HFFc6 (cell line): ENCODE data around the gene PRRX2. TPM values are rescaled to one million over a fixed set of nuclear protein-coding genes. Genes with fewer than 3 reads are reported as not detected.

Source experiments
- DNase-seq: peaks from one replicate; pipeline ENCODE4 v3.0.0-alpha.2; 2018
- H3K27ac Mint-ChIP-seq: 2 replicates; pipeline ENCODE4 v1.8.0; 2020; ENCODE audit warnings: mild to moderate bottlenecking, mixed read lengths
- H3K27me3 Mint-ChIP-seq: 2 replicates; pipeline ENCODE4 v1.8.0; 2021; ENCODE audit warnings: mild to moderate bottlenecking, moderate library complexity, mixed read lengths; ENCODE audit not compliant: insufficient read depth
- H3K36me3 Mint-ChIP-seq: 2 replicates; pipeline ENCODE4 v1.8.0; 2021; ENCODE audit warnings: low read depth, mixed read lengths
- H3K4me1 Mint-ChIP-seq: 2 replicates; pipeline ENCODE4 v1.8.0; 2020; ENCODE audit warnings: low read depth, mixed read lengths
- H3K4me3 Mint-ChIP-seq: 2 replicates; pipeline ENCODE4 v1.8.0; 2020; ENCODE audit warnings: mild to moderate bottlenecking, moderate library complexity, mixed read lengths
- H3K9me3 Mint-ChIP-seq: 2 replicates; pipeline ENCODE4 v1.8.0; 2020; ENCODE audit warnings: mild to moderate bottlenecking, mixed read lengths
- total RNA-seq, 6 experiments: library from RNA; stranded (reverse); fragmentation: NEBNext Ultra II Directional; extraction: Animal tissue kit (Norgen Biotek cat#: 25700); gene quantifications; 2 replicates in 1 of 6; 3 replicates in 5 of 6; pipeline ENCODE4 v1.2.3, GENCODE V29; 2021
- TF ChIP-seq, protein P1 (sequence below): fragments of 200-600 bp; sonication (generic); IDR thresholded peaks from 2 replicates; pipeline ENCODE4 v1.5.0; 2021; ENCODE audit warnings: antibody characterized with exemption, mild to moderate bottlenecking

Gene PRRX2
- total RNA-seq, 6 experiments from 2014 or later = 34.0 to 113 (median 102) TPM

DNA sequence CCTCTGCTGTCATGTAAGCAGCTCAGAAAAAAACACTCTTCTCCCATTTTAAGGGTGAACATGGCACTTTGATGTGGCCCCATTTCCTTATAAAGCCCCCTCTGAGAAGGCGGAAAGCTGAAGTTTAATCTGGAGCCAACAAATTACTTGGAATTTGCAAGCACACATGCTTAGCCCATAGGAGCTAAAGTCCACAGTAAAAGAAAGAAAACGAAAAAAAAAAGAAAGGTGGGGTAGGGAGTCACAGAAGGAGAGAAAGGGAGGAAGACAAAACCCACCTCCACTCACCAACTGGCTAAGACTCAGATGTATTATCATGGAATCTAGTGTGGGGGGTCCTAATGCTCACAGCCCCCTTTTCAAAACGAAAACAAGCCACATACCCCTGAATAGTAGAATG is 30.4 kb downstream of the PRRX2 start:
- DNase-seq = no peak
- H3K27me3 Mint-ChIP-seq = peaks cover 4% of the 10 kb centered on the region; the same call in 1 of the 2 replicates
- peak overlapping the region; percentile 9; the same call in 1 of the 2 replicates for H3K4me3 Mint-ChIP-seq

DNA sequence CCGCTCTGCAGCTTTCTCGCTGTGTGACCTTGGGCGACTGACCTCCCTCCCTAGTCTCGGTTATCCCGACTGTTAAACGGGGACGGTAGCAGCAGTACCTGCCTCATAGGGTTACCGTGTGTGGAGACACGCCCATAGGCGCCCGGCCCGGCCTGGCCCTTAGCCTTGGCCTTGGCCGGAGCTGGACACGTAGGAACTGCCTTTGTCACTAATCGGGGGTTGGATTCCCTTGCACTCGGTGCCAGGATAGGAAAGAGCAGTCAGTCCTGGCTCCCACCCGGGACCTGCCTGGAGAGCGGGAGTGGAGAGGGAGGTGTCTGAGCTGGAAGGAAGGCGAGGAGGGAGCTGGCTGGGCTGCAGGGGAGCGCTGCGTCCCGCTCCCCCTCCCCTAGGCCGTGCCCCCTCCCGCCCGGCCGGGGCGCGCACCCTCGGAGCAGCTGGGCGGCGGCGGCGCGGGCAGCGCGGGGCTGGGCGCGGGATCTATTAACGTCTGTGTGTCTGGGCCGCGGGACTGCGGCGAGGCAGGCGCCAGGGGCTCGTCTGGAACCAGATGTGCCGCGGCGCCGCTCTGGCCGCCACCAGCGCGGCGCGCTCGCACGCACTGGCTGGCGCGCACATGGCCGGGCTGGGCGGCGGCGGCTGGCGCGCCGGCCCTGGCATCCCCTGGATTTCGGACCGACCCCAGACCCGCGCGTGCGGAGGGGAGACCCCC is 31.7 kb downstream of the PRRX2 start:
- TF ChIP-seq, protein P1, sequence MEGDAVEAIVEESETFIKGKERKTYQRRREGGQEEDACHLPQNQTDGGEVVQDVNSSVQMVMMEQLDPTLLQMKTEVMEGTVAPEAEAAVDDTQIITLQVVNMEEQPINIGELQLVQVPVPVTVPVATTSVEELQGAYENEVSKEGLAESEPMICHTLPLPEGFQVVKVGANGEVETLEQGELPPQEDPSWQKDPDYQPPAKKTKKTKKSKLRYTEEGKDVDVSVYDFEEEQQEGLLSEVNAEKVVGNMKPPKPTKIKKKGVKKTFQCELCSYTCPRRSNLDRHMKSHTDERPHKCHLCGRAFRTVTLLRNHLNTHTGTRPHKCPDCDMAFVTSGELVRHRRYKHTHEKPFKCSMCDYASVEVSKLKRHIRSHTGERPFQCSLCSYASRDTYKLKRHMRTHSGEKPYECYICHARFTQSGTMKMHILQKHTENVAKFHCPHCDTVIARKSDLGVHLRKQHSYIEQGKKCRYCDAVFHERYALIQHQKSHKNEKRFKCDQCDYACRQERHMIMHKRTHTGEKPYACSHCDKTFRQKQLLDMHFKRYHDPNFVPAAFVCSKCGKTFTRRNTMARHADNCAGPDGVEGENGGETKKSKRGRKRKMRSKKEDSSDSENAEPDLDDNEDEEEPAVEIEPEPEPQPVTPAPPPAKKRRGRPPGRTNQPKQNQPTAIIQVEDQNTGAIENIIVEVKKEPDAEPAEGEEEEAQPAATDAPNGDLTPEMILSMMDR = no peak
- H3K27me3 Mint-ChIP-seq = peaks cover 4% of the 10 kb centered on the region; the same call in 1 of the 2 replicates
- H3K36me3 Mint-ChIP-seq = peaks cover 27% of the 10 kb centered on the region
- H3K4me3 Mint-ChIP-seq = peak overlapping the region; percentile 82
- H3K9me3 Mint-ChIP-seq = no peaks in the 10 kb centered on the region; the same call in 1 of the 2 replicates
- peaks cover 67% of the 10 kb centered on the region for H3K4me1 Mint-ChIP-seq
- H3K27ac Mint-ChIP-seq = peak overlapping the region; percentile 97
- DNase-seq = peak; percentile 63

More for the DNA sequence above, 30.4 kb downstream of the PRRX2 start:
- TF ChIP-seq, protein P1 = no peak
- peak overlapping the region; percentile 84; the same call in 1 of the 2 replicates for H3K27ac Mint-ChIP-seq
- H3K4me1 Mint-ChIP-seq = peaks cover 58% of the 10 kb centered on the region
- H3K36me3 Mint-ChIP-seq = peaks cover 26% of the 10 kb centered on the region
- H3K9me3 Mint-ChIP-seq = no peaks in the 10 kb centered on the region; the same call in 1 of the 2 replicates

DNA sequence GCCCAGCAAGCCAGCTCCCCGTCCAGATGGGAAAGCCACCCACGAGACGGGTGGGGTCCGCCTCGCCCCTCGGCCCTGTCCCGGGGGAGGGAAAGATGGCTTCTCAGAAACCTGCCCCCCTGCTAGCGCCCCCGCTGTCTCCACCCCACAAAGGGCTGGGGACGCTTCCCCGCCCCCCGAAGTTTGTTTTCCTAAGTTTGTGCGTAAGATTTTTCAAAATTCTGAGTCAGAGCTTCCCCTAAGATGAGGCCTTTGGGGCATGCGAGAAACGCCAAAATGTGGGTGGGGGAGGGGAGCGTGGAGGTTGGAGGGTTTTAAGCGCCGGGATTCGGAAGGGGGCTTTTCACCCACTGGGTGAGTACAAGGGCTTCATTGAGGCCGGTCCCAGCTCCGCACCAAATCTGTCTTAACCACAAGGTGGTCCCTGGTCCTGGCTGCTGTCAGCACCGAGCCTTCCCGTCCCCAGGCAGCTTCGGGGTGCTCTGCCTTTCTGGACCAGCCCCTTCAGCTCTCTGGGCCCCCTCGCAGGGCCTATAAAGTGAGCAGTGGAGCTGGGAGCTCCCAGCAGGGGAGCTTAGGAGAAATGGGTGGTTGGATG is 32.3 kb downstream of the PRRX2 start:
- peak; percentile 80 for DNase-seq
- no peaks in the 10 kb centered on the region for H3K9me3 Mint-ChIP-seq
- H3K27me3 Mint-ChIP-seq = peaks cover 4% of the 10 kb centered on the region; the same call in 1 of the 2 replicates
- H3K4me1 Mint-ChIP-seq = peaks cover 74% of the 10 kb centered on the region
- H3K4me3 Mint-ChIP-seq = peak overlapping the region; percentile 74
- H3K36me3 Mint-ChIP-seq = peaks cover 25% of the 10 kb centered on the region
- peak overlapping the region; percentile 97 for H3K27ac Mint-ChIP-seq
- TF ChIP-seq, protein P1 = peak; percentile 16; the same call in 1 of the 2 replicates

DNA sequence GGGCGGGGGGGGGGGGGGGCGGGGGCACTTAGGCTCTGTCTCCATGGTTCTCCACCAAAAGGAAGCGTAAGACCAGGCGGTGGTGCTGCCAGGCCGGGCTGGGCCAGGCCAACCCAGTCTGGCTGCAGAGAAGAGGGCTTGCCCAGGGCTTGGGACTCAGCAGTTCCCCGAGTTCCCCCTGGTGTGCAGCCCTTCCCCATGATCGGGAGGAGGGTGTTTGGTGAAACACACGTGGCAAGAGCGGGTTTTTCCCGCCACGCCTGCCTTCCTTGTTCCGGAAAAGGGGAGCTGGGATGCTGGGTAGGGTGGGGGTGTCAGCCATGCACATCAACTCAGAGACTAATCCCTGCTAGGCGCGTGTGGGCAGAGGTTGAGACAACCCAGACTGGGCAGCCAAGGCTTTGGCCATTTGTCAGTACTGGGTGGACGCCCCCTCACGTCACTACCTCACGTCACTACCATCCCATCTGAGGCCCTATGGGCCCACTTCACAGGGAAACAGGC is 32.9 kb downstream of the PRRX2 start:
- TF ChIP-seq, protein P1 = no peak
- Mint-ChIP-seq H3K36me3 (peaks cover 21% of the 10 kb centered on the region), H3K9me3 (no peaks in the 10 kb centered on the region), H3K27me3 (peaks cover 4% of the 10 kb centered on the region; the same call in 1 of the 2 replicates), H3K4me3 (peak overlapping the region; percentile 77), H3K4me1 (peaks cover 79% of the 10 kb centered on the region), H3K27ac (peak overlapping the region; percentile 97)
- DNase-seq = peak; percentile 39

DNA sequence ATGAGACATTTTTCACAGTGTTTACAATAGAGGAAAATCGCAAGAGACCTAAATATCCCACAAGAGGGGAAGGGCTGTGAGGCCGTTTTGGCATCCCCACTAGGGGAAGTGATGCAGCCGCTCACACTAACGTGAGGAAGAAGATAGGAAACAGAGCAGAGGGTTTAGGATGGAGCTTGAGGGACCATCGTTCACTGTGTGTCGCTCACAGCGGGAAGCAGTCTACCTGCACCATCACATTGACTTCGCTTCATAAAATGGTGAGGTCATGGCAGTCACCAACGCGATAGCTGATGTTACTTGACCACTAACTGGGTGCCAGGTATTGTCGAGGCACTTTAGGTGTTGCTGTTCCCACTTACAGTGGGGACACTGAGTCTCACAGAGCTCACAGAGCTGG is 35.6 kb downstream of the PRRX2 start:
- Mint-ChIP-seq H3K27me3 (peaks cover 4% of the 10 kb centered on the region; the same call in 1 of the 2 replicates), H3K4me3 (no peak overlapping the region), H3K27ac (peak overlapping the region; percentile 59; the same call in 1 of the 2 replicates), H3K4me1 (peaks cover 69% of the 10 kb centered on the region), H3K9me3 (no peaks in the 10 kb centered on the region), H3K36me3 (peaks cover 14% of the 10 kb centered on the region)
- TF ChIP-seq, protein P1 = no peak
- DNase-seq = no peak
